H9 (cell line): Measurements from ENCODE around the gene TRPM3. TPM values are rescaled to one million over a fixed set of nuclear protein-coding genes. Genes with fewer than 3 reads are reported as not detected.

Experiments
- DNase-seq: peaks from one replicate; pipeline ENCODE4 v3.0.0-alpha.2; 2017
- H2AFZ ChIP-seq: one replicate; pipeline ENCODE4 v1.6.1; 2013; ENCODE audit warnings: mild to moderate bottlenecking, low read length, control low read depth, moderate library complexity
- H2AK5ac ChIP-seq: 2 replicates; pipeline ENCODE4 v1.6.1; 2013; ENCODE audit warnings: low read length, control low read depth, mixed read lengths; ENCODE audit not compliant: insufficient read length
- H2BK120ac ChIP-seq: one replicate; pipeline ENCODE4 v1.6.1; 2013; ENCODE audit warnings: low read depth, mild to moderate bottlenecking, low read length, control low read depth, inconsistent platforms; ENCODE audit not compliant: poor library complexity, severe bottlenecking
- H2BK12ac ChIP-seq: 2 replicates; pipeline ENCODE4 v1.6.1; 2013; ENCODE audit warnings: low read length, control low read depth, mixed read lengths, low read depth; ENCODE audit not compliant: insufficient read length
- H2BK15ac ChIP-seq: 2 replicates; pipeline ENCODE4 v1.6.1; 2013; ENCODE audit warnings: low read depth, low read length, control low read depth
- H2BK20ac ChIP-seq: one replicate; pipeline ENCODE4 v1.6.1; 2013; ENCODE audit warnings: low read depth, mild to moderate bottlenecking, low read length, control low read depth, inconsistent platforms; ENCODE audit not compliant: poor library complexity, severe bottlenecking
- H2BK5ac ChIP-seq: 2 replicates; pipeline ENCODE4 v1.6.1; 2013; ENCODE audit warnings: low read length, control low read depth, mixed read lengths; ENCODE audit not compliant: insufficient read length
- H3K14ac ChIP-seq: 2 replicates; pipeline ENCODE4 v1.6.1; 2013; ENCODE audit warnings: low read length, control low read depth; ENCODE audit not compliant: insufficient read depth
- H3K18ac ChIP-seq: 2 replicates; pipeline ENCODE4 v1.6.1; 2013; ENCODE audit warnings: low read depth, mild to moderate bottlenecking, mixed read lengths, low read length, control low read depth; ENCODE audit not compliant: insufficient read length
- H3K23ac ChIP-seq: 2 replicates; pipeline ENCODE4 v1.6.1; 2013; ENCODE audit warnings: low read length, control low read depth, mixed read lengths, low read depth; ENCODE audit not compliant: insufficient read length
- H3K23me2 ChIP-seq: 2 replicates; pipeline ENCODE4 v1.6.1; 2013; ENCODE audit warnings: low read depth, mild to moderate bottlenecking, mixed read lengths, low read length, control low read depth; ENCODE audit not compliant: insufficient read length, poor library complexity, severe bottlenecking
- H3K27ac ChIP-seq: 2 replicates; pipeline ENCODE4 v1.5.1; 2013; ENCODE audit warnings: low read length, control low read depth, mixed read lengths, low read depth; ENCODE audit not compliant: insufficient read length
- H3K27me3 ChIP-seq: 2 replicates; pipeline ENCODE4 v1.6.1; 2013; ENCODE audit warnings: low read length, control low read depth, inconsistent platforms; ENCODE audit not compliant: insufficient read depth
- H3K4ac ChIP-seq: 2 replicates; pipeline ENCODE4 v1.6.1; 2013; ENCODE audit warnings: low read depth, mild to moderate bottlenecking, control low read depth, inconsistent platforms, low read length, moderate library complexity
- H3K4me1 ChIP-seq: 2 replicates; pipeline ENCODE4 v1.6.1; 2013; ENCODE audit warnings: low read length, control low read depth, inconsistent platforms; ENCODE audit not compliant: insufficient read depth
- H3K4me2 ChIP-seq: 2 replicates; pipeline ENCODE4 v1.6.1; 2013; ENCODE audit warnings: low read length, control low read depth, mixed read lengths; ENCODE audit not compliant: insufficient read length, insufficient read depth
- H3K56ac ChIP-seq: 2 replicates; pipeline ENCODE4 v1.6.1; 2013; ENCODE audit warnings: low read depth, mild to moderate bottlenecking, mixed read lengths, low read length, control low read depth; ENCODE audit not compliant: insufficient read length
- H3K79me1 ChIP-seq: 2 replicates; pipeline ENCODE4 v1.6.1; 2013; ENCODE audit warnings: low read depth, mild to moderate bottlenecking, moderate library complexity, low read length, control low read depth, inconsistent platforms; ENCODE audit not compliant: insufficient read depth, poor library complexity, severe bottlenecking
- H3K79me2 ChIP-seq: 2 replicates; pipeline ENCODE4 v1.6.1; 2013; ENCODE audit warnings: low read length, control low read depth, inconsistent platforms; ENCODE audit not compliant: insufficient read depth
- H3K9ac ChIP-seq: 2 replicates; pipeline ENCODE4 v1.6.1; 2013; ENCODE audit warnings: low read length, control low read depth, mixed read lengths; ENCODE audit not compliant: insufficient read length; ENCODE audit errors: extremely low read depth
- H3K9me3 ChIP-seq: one replicate; pipeline ENCODE4 v1.6.1; 2013; ENCODE audit warnings: low read depth, low read length, inconsistent platforms; ENCODE audit not compliant: control insufficient read depth
- H3T11ph ChIP-seq: one replicate; pipeline ENCODE4 v1.6.1; 2013; ENCODE audit warnings: mild to moderate bottlenecking, low read length, control low read depth, inconsistent platforms
- H4K20me1 ChIP-seq: one replicate; pipeline ENCODE4 v1.6.1; 2013; ENCODE audit not compliant: control insufficient read depth, insufficient read length, insufficient read depth
- H4K5ac ChIP-seq: 2 replicates; pipeline ENCODE4 v1.6.1; 2013; ENCODE audit warnings: low read depth, mild to moderate bottlenecking, mixed read lengths, low read length, control low read depth; ENCODE audit not compliant: insufficient read length
- H4K8ac ChIP-seq: replicated peaks from 2 replicates; pipeline ENCODE4 v1.6.1; 2013; ENCODE audit warnings: low read length, control low read depth, mixed read lengths, low read depth; ENCODE audit not compliant: insufficient read length
- H4K91ac ChIP-seq: 2 replicates; pipeline ENCODE4 v1.6.1; 2013; ENCODE audit warnings: low read depth, mild to moderate bottlenecking, moderate library complexity, mixed read lengths, low read length, control low read depth; ENCODE audit not compliant: insufficient read length
- H3K27ac Mint-ChIP-seq, 3 experiments: 2 replicates in 2 of 3; 3 replicates in 1 of 3; pipeline ENCODE4 v1.8.0; 2020 to 2021; ENCODE audit warnings: mixed read lengths in 3 of 3, mild to moderate bottlenecking in 1 of 3, moderate library complexity in 1 of 3
- H3K27me3 Mint-ChIP-seq: 2 replicates; pipeline ENCODE4 v1.8.0; 2021; ENCODE audit warnings: low read depth, mild to moderate bottlenecking, moderate library complexity, mixed read lengths
- H3K36me3 Mint-ChIP-seq, 3 experiments: 2 replicates in 2 of 3; 3 replicates in 1 of 3; pipeline ENCODE4 v1.8.0; 2020 to 2021; ENCODE audit warnings: low read depth in 3 of 3, mixed read lengths in 3 of 3; ENCODE audit not compliant: insufficient read depth in 1 of 3
- H3K4me1 Mint-ChIP-seq, 2 experiments: 2 replicates each; pipeline ENCODE4 v1.8.0; 2020; ENCODE audit warnings: mixed read lengths in 2 of 2
- H3K4me3 Mint-ChIP-seq, 2 experiments: 2 replicates in 1 of 2; 3 replicates in 1 of 2; pipeline ENCODE4 v1.8.0; 2020 to 2021; ENCODE audit warnings: mild to moderate bottlenecking in 2 of 2, mixed read lengths in 2 of 2, moderate library complexity in 1 of 2
- H3K9me3 Mint-ChIP-seq, 2 experiments: 2 replicates in 1 of 2; 3 replicates in 1 of 2; pipeline ENCODE4 v1.8.0; 2020; ENCODE audit warnings: mild to moderate bottlenecking in 2 of 2, mixed read lengths in 2 of 2, moderate library complexity in 1 of 2
- WGBS: extraction: QIAGEN DNeasy Blood & Tissue Kit; methylation state at CpG from one replicate; pipeline ENCODE4 v1.1.7; 2013; ENCODE audit warnings: missing lambda C conversion rate, low lambda C conversion rate, mixed read lengths; ENCODE audit not compliant: insufficient read length; ENCODE audit errors: extremely low coverage; 5-methylcytosine and 5-hydroxymethylcytosine counted together
- total RNA-seq: library from RNA; stranded (reverse); gene quantifications from 2 replicates; pipeline ENCODE4 v1.2.1, GENCODE V29; 2021
- TF ChIP-seq, protein P1 (sequence below): fragments of 200-600 bp; sonication (generic); conservative IDR thresholded peaks from 3 replicates; pipeline ENCODE4 v1.8.0; 2021; ENCODE audit warnings: antibody characterized with exemption, mild to moderate bottlenecking

The TRPM3 gene
- total RNA-seq, 1 experiment from 2014 or later: 10.3 TPM

DNA sequence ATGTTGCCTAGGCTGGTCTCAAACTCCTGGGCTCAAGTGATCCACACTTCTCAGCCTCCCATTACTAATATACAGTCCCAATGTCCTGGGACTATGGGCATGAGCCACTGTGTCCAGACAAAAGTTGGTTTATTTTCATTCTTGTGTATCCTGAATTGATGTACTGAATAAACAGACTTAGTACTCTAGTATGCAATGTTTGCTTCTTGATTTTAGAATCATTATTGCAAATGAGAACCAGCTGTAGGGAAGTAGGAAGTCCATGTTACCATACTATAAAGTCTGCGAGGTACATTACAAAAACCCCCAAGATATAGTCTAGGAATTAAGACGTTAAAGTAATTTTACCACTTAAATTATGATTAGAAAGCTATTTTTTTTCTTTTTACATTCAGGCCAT lies 372.4 kb downstream of the TRPM3 start:
- H3K9ac ChIP-seq: no peak overlapping the region
- DNase-seq: no peak
- H3K79me2 ChIP-seq: no peaks in the 10 kb centered on the region
- H2BK15ac ChIP-seq: no peak overlapping the region
- H2BK12ac ChIP-seq: no peak overlapping the region
- no peak overlapping the region for H2BK20ac ChIP-seq
- H4K20me1 ChIP-seq: no peaks in the 10 kb centered on the region
- no peak overlapping the region for H3K27ac ChIP-seq
- no CpG with 5 or more reads among the region's 2 CpGs for WGBS
- no peak overlapping the region for H3K4me3 Mint-ChIP-seq
- no peaks in the 10 kb centered on the region for H3K79me1 ChIP-seq
- no peak overlapping the region for H3K56ac ChIP-seq
- no peak overlapping the region for H3K18ac ChIP-seq
- H3T11ph ChIP-seq: no peak overlapping the region
- no peak overlapping the region for H2AK5ac ChIP-seq
- no peak overlapping the region for H3K27ac Mint-ChIP-seq
- H3K4me1 Mint-ChIP-seq: peaks cover 0 to 5% of the 10 kb centered on the region in 2 experiments; a peak in 2 of 4 replicates
- H3K23me2 ChIP-seq: no peaks in the 10 kb centered on the region
- no peak overlapping the region for H3K14ac ChIP-seq
- H3K27me3 ChIP-seq: no peaks in the 10 kb centered on the region
- no peak overlapping the region for H2BK5ac ChIP-seq
- H2AFZ ChIP-seq: no peak overlapping the region
- no peaks in the 10 kb centered on the region for H3K27me3 Mint-ChIP-seq
- H3K4me2 ChIP-seq: no peak overlapping the region
- H4K5ac ChIP-seq: no peak overlapping the region
- H4K91ac ChIP-seq: no peak overlapping the region
- H3K4me1 ChIP-seq: no peaks in the 10 kb centered on the region
- no peak overlapping the region for H3K4ac ChIP-seq
- H3K9me3 Mint-ChIP-seq: no peaks in the 10 kb centered on the region
- no peaks in the 10 kb centered on the region for H3K9me3 ChIP-seq
- H4K8ac ChIP-seq: no peak overlapping the region
- no peak overlapping the region for H2BK120ac ChIP-seq
- H3K23ac ChIP-seq: no peak overlapping the region
- TF ChIP-seq, protein P1, sequence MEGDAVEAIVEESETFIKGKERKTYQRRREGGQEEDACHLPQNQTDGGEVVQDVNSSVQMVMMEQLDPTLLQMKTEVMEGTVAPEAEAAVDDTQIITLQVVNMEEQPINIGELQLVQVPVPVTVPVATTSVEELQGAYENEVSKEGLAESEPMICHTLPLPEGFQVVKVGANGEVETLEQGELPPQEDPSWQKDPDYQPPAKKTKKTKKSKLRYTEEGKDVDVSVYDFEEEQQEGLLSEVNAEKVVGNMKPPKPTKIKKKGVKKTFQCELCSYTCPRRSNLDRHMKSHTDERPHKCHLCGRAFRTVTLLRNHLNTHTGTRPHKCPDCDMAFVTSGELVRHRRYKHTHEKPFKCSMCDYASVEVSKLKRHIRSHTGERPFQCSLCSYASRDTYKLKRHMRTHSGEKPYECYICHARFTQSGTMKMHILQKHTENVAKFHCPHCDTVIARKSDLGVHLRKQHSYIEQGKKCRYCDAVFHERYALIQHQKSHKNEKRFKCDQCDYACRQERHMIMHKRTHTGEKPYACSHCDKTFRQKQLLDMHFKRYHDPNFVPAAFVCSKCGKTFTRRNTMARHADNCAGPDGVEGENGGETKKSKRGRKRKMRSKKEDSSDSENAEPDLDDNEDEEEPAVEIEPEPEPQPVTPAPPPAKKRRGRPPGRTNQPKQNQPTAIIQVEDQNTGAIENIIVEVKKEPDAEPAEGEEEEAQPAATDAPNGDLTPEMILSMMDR: no peak
- H3K36me3 Mint-ChIP-seq: no peaks in the 10 kb centered on the region; a peak in 1 of 7 replicates
